ENCODE measurements around the gene TOLLIP. TPM values are rescaled to one million over a fixed set of nuclear protein-coding genes. Genes with fewer than 3 reads are reported as not detected.

The TOLLIP gene
- total RNA-seq, 1 experiment from 2014 or later = 32.3 TPM

GRCh38 chr11:1237128-1237580, 72.3 kb downstream of the TOLLIP start (continued):
- no peak for TF ChIP-seq ZNF425 (CRISPR knock-in tag; conservative IDR thresholded peaks at IDR 0.05)
- TF ChIP-seq USF2 (CRISPR knock-in tag; IDR thresholded peaks at IDR 0.05) = no peak
- TF ChIP-seq TCF7 (CRISPR knock-in tag; IDR thresholded peaks at IDR 0.05; ENCODE audit: low read depth) = no peak
- TF ChIP-seq E2F5 (CRISPR knock-in tag; IDR thresholded peaks at IDR 0.05) = no peak
- no peak for TF ChIP-seq NR3C1 (CRISPR knock-in tag; conservative IDR thresholded peaks at IDR 0.05; ENCODE audit: low read depth)
- no peak for TF ChIP-seq CREB1 (CRISPR knock-in tag; IDR thresholded peaks at IDR 0.05)
- no peak for TF ChIP-seq ZNF219 (CRISPR knock-in tag; IDR thresholded peaks at IDR 0.05; ENCODE audit: borderline replicate concordance)
- TF ChIP-seq FOXP1 (CRISPR knock-in tag; IDR thresholded peaks at IDR 0.05; ENCODE audit: borderline replicate concordance) = no peak
- TF ChIP-seq NFATC4 (CRISPR knock-in tag; IDR thresholded peaks at IDR 0.05) = no peak
- no peak for TF ChIP-seq ZNF512 (CRISPR knock-in tag; IDR thresholded peaks at IDR 0.05; ENCODE audit: borderline replicate concordance)

- H3K4me1 Mint-ChIP-seq = no peaks in the 10 kb centered on the region
- 0 out of 2 replicates have a peak, but pooled peaks cover 4% of the 10 kb centered on the region for H3K9me3 Mint-ChIP-seq
- ChIA-PET POLR2A (no interaction called here), CTCF (no interaction called here)
- DNase-seq (ENCODE audit: low spot score) (no peak), ATAC-seq (no peak)
- H3K4me3 Mint-ChIP-seq = no peak overlapping the region
- no peaks in the 10 kb centered on the region for H3K36me3 Mint-ChIP-seq
- no peaks in the 10 kb centered on the region for H3K27me3 Mint-ChIP-seq (ENCODE audit: low read depth)
- no peak overlapping the region for H3K27ac Mint-ChIP-seq
- TF ChIP-seq HMGXB4 (CRISPR knock-in tag; IDR thresholded peaks at IDR 0.05) = no peak
- no peak for TF ChIP-seq ZBTB21 (CRISPR knock-in tag; IDR thresholded peaks at IDR 0.05; ENCODE audit: borderline replicate concordance)
- TF ChIP-seq MXD4 (CRISPR knock-in tag; IDR thresholded peaks at IDR 0.05; ENCODE audit: borderline replicate concordance) = no peak
- TF ChIP-seq ZNF396 (CRISPR knock-in tag; IDR thresholded peaks at IDR 0.05; ENCODE audit: borderline replicate concordance) = no peak
- TF ChIP-seq KAT7 (CRISPR knock-in tag; IDR thresholded peaks at IDR 0.05; ENCODE audit: borderline replicate concordance) = no peak
- no peak for TF ChIP-seq NR3C1 (CRISPR knock-in tag; conservative IDR thresholded peaks at IDR 0.05; ENCODE audit: low read depth)
- TF ChIP-seq CREB1 (CRISPR knock-in tag; IDR thresholded peaks at IDR 0.05) = no peak
- no peak for TF ChIP-seq ESRRA (CRISPR knock-in tag; IDR thresholded peaks at IDR 0.05; ENCODE audit: borderline replicate concordance)
Measured at GRCh38 chr11:1236316-1237127, 72.9 kb downstream of the TOLLIP start.

Measured in WTC11 (cell line).